ENCODE results near the gene S100A7A.

- TF ChIP-seq CTCF (conservative IDR thresholded peaks at IDR 0.05) (no peak), ZFX (IDR thresholded peaks at IDR 0.05) (no peak)
Measured at GRCh38 chr1:153372571-153372970, 43.7 kb upstream of the S100A7A start.
